ENCODE measurements around the gene PPIL6.
A peak's percentile ranks its signal among the peaks of the same experiment; 100 is the strongest.
"Not testable (repeated sequence)": the region's sequence is repeated elsewhere in the genome, so short reads cannot be mapped to it uniquely, and the experiment has no call there.

Gene PPIL6

GRCh38 chr6:109393157-109393885, 47.1 kb downstream of the PPIL6 start:
- DNase-seq, result no peak

DNA sequence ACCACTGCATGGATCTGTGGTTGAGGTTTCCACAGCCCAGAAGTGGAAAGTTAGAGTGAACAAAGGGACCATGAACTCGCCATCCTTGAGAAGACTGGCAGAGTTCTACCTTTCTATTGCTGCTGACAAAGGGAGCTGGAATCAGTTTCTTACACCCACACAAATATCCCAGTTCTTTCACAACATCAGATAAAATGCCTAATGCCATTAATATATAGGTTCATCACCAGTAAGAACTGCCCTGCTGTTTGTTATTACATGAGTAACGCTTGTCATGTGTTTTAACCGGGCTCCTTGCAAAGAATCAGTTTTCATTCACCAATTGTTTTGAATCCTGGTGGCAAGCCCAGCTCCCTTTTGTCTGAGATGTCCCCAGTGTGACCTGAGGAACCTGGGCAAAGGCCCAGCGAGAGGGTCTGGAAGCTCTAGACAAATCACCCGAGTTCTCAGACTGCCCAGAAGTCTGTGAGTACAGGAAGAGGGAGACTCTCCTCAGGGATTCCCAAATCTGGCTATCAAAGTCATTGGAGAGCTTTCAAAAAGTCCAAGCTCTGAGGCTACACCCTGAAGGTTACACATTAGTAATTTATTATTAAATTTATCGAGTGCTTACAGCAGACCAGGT, 50.7 kb downstream of the PPIL6 start:
- no peak for DNase-seq

DNA sequence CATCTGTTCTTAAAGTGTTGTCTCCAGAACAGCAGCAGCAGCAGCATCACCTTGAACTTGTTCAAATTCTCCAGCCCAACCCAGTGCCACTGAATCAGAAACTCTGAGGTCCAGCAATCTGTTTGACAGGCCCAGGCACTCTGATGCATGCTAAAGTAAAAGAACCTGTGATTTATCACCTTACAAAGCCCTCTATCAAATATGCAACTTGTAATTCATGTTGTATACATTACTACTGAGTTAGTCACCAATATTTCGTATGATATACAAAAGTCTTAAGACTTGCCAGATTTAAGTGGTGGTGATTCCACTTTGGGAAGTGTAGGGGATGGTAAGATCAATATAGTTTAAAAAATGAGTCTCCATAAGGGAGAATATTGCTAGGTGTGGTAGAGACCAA, 52.2 kb downstream of the PPIL6 start:
- DNase-seq, result no peak

DNA sequence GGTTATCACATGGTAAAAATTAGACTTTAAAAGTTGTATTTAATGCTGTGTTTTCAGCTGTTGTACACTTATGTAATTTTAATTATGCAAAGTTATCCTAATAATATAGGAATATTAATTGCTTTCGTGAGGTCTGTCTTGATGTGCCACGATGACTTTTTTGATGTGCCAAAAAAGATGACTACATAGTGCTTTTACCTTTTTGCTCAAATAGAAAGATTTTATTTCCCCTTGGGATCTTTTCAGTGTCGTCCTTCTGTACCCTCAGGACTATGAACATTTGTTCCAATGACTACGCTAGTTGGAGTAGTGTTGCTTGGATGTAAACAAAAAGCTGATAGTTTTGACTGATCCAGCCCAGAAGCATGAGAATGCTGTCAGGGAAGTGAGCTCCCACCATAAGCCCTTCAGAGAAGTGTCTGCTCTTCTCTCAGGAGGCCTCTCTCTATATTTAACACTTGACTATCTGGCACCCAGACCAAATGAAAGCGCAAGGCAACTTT, 56.9 kb downstream of the PPIL6 start:
- no peak for DNase-seq

DNA sequence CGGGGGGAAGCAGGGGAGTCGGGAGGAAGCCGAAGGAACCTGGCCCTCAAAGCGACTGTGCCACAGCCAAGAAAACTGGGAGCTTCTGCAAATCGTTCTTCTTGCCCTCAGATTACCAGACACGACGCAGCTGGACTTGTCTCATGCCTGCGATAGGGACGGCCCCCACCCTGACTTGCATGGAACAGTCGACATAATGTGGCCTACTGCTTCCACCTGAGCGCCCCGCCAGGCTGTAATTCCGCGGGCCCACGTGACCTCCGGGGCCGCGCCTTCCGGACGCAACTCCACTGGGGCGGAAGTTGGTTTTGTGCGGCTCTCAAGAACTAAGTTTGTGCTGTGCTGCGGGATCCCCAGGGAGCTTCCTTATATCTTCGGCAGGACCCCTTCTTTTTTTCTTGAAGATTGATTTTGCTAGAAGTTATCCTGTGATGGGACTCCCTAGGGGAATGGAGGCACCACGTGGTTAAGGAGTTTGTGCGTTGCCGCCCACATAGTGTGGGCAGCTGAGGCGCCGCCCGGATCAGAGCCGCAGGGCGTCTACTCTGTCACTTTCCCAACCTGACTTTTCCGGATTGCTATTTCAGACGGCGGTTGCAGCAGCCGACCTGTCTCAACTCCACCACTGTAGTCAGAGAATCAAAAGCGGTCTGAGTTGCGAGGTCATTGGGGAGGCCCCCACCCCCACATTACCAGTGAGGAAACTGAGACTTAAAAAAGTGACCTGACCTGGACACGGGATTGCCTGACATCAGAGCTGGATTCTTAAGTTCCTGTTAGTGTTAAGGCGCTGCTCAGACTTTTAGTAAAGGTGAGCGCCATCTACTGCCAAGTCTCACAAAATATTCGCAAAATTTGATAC, 57.6 kb downstream of the PPIL6 start:
- DNase-seq, result peak; percentile 89 to 92

GRCh38 chr6:109381747-109382575, 58.5 kb downstream of the PPIL6 start, which contains the start of gene CD164:
CD164 (minus strand) TSS chr6:109382467; CDS start chr6:109382378, 89 bp downstream.
- DNase-seq, result peak; percentile 62 to 72

GRCh38 chr6:109381061-109381746, 59.2 kb downstream of the PPIL6 start:
- no peak for DNase-seq

- DNase-seq, result no peak
Observed at GRCh38 chr6:109379711-109380110, 60.7 kb downstream of the PPIL6 start.

GRCh38 chr6:109377717-109378116, 62.7 kb downstream of the PPIL6 start:
- DNase-seq, result no peak

GRCh38 chr6:109374326-109374892, 66.0 kb downstream of the PPIL6 start:
- DNase-seq, result no peak

DNA sequence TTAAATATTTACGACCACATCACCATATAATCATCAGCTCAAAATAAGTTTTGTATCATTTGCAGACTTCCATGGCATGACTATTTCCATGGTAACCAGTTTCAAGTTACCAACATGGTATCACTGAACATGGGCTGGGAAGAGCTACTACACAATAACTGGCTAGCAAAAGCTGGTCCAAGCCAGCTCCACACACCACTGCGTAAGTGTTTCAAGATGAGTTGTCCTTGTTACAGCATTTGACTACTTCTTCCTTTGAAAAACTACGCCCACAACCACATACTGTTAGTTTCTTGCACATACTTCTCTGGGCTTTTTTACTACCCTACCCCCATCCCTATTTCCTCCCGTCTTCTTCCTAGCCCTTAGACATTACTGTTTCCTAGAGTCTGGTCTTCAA, 66.7 kb downstream of the PPIL6 start:
- DNase-seq, result peak; percentile 30

DNA sequence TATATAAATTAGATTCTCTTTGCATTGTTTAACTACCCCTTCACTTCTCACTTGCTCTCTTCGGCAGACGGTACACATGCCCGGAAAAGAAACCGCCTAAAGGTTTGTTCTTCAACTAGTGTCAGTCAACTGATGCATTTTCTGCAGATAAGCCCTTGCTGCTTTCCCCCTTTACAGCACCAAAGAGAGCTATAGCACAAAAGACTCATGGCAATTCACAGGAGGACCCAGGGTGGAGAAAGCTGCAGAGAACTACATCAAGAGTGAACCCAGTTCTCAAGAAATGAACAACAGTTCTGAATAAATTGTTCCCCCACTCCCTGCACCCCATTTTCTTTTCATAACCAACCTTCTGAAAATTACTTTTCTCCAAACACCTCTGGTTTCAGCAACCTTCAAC, 67.1 kb downstream of the PPIL6 start:
- no peak for DNase-seq

DNA sequence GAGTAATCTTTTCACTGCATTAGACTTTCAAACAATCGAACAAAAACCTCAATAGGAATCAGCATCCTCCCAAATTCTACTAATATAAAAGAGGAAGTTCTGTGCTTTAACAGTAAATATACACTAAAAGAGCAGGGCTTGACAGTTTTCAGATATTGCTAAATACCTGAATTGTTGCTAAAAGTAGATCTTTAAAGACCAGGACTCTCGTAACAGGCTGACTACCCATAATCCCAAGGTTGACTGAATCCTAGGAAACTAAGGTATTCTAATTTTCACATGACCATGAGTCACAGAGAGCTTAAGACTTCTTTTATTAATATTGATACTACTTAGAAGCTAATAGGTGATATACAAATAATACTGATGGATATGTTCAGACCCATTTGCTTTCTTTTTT, 68.3 kb downstream of the PPIL6 start:
- no peak for DNase-seq

DNA sequence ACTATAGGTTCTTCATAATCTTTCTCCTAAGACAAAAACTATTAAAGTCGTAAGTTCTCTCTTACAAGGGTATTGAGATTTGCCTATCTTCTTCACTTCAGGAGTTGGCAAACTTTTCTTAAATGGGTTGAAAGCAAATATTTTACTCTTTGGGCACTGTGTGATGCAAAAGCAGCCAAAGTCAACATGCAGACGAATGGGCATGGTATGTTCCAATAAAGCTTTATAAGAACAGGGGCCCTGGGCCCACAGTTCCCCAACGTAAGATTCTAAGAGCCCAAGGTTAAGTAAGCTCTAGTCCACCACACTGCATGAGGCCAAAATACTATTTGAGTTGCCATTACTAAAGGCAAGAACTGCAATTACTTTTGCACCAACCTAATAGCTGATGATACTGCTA, 69.6 kb downstream of the PPIL6 start:
- DNase-seq, result no peak

DNA sequence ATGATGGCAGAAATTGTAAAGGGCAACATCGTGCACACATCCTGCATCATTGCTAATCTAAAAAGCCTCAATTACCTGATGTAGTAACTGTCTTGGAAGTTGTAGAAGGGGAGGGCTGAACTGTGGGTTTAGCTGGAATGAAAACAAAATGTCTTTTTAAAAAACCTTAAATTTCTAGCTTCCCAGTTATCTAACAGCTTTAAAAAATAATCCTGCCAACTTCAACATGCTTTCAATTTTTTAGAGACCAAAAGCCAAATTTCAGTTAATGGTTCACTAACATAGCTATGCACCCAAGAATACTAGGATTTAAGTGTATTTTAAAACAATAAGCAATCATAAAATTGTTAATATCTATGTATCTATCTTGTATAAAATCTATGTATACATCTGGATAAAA, 70.1 kb downstream of the PPIL6 start:
- no peak for DNase-seq

- no peak for DNase-seq
Observed at GRCh38 chr6:109369728-109370127, 70.7 kb downstream of the PPIL6 start.

GRCh38 chr6:109364382-109365078, 75.9 kb downstream of the PPIL6 start:
- not testable (repeated sequence) for DNase-seq

- DNase-seq, result no peak
Observed at GRCh38 chr6:109363753-109364152, 76.7 kb downstream of the PPIL6 start.

DNA sequence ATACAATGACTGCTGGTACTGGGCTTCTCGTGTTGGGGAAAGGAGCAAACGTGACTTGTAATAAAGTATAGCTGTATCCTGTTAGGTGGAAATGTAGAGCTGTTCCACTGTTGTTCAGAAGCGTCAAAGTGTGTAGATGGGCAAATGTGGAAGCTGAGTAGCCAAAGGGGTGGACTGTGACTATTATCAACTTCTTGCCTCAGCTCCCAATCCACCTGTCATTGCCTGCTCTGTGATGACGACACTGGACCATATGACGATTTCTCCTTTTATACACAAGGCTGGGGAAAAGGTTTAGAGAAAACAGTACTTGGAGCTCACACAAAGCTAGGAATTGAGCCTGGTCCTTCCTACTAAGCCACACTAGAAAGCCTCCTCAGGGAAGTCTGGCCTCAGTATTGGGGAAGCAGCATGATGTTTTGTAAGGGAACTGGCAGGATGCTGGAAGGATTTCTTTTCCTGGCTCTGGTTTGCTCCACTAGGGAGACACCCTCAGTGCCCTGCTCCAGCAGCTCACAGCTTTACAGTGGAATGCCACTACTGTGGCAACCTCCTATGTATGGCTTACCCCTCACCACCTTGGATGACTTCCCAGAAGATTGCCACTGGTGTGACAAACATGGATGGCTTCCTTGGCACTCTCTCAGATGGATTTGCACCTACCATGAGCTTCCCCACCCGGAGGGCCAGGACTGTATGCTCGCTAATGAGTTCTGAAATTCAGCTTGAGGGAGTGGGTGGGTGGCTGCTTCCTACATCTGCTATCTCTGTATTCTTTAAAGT, 78.1 kb downstream of the PPIL6 start:
- DNase-seq, result no peak

DNA sequence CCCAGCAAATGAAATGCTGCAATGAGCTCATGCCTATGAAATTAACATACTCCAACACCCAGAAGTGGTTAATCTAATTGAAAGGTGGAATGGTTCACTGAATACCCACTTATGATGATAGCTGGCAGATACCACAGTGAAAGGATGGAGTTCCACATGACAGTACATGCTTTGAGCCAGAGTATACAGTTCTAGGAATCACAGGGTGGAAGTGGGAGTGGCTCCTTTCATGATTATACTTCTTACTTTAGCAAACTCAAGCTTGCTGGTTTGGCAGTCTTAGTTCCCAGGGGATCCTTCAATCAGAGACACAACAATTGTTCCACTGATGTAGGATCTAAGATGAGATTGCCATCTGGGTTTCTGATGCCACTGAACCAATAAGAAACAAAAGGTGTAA, 79.6 kb downstream of the PPIL6 start:
- DNase-seq, result no peak

Data from stimulated activated CD4-positive, alpha-beta T cell treated with anti-CD3 and anti-CD28 coated beads, Interleukin-2, amount 100 ng/mL, for 48 hours (primary cell).